Measurements from ENCODE around the gene IRF5.

Gene IRF5

DNA sequence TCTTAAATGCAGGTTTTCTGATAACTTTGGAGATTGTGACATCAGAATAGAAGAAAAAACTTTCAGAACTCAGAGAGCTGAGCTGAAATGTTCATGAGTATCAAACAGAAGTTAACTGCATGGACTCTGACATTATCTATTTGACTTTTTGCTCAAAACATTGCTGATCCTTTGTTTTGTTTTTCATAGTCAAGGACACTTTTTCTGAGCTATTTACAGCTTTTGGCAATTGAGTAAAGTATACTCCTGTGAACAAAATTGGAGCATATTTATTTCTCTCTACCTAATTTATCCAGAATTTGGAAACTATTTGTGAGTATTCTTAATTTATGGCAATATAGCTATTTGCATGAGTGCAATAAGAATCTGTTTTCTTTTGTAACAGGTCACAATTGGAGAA, 38.3 kb upstream of the IRF5 start:
- in situ Hi-C loops (cut with HindIII; ENCODE audit: low sequenced_read_pairs): no loop called here
- TF ChIP-seq, protein P1, sequence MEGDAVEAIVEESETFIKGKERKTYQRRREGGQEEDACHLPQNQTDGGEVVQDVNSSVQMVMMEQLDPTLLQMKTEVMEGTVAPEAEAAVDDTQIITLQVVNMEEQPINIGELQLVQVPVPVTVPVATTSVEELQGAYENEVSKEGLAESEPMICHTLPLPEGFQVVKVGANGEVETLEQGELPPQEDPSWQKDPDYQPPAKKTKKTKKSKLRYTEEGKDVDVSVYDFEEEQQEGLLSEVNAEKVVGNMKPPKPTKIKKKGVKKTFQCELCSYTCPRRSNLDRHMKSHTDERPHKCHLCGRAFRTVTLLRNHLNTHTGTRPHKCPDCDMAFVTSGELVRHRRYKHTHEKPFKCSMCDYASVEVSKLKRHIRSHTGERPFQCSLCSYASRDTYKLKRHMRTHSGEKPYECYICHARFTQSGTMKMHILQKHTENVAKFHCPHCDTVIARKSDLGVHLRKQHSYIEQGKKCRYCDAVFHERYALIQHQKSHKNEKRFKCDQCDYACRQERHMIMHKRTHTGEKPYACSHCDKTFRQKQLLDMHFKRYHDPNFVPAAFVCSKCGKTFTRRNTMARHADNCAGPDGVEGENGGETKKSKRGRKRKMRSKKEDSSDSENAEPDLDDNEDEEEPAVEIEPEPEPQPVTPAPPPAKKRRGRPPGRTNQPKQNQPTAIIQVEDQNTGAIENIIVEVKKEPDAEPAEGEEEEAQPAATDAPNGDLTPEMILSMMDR (IDR thresholded peaks at IDR 0.05; ENCODE audit: low read depth, low read length, missing control alignments): no peak
- no peak overlapping the region for H3K4me3 ChIP-seq (ENCODE audit: low read depth, low read length)
- DNase-seq (ENCODE audit: low read depth): no peak

DNA sequence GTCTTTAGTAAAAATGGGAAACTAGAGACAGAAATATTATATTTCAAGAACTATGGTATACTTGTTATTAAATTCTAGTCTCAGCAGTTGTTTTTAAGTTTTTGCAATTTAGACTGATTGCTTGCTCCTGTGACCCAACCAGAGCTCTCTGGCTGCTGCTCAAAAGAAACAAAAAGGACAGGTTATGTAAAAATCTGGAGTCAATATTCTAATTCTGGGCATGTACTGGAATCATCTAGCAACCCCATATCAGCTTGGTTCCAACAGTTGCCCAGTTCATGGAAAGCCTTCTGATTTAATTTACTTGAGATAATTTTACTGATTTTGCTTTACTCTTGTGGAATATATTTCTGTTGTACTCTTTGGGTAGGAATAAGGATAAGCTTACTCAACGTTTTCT, 37.5 kb upstream of the IRF5 start:
- in situ Hi-C loops (cut with HindIII; ENCODE audit: low sequenced_read_pairs): no loop called here
- DNase-seq (ENCODE audit: low read depth): no peak
- no peak overlapping the region for H3K4me3 ChIP-seq (ENCODE audit: low read depth, low read length)
- TF ChIP-seq, protein P1 (IDR thresholded peaks at IDR 0.05; ENCODE audit: low read depth, low read length, missing control alignments): no peak

DNA sequence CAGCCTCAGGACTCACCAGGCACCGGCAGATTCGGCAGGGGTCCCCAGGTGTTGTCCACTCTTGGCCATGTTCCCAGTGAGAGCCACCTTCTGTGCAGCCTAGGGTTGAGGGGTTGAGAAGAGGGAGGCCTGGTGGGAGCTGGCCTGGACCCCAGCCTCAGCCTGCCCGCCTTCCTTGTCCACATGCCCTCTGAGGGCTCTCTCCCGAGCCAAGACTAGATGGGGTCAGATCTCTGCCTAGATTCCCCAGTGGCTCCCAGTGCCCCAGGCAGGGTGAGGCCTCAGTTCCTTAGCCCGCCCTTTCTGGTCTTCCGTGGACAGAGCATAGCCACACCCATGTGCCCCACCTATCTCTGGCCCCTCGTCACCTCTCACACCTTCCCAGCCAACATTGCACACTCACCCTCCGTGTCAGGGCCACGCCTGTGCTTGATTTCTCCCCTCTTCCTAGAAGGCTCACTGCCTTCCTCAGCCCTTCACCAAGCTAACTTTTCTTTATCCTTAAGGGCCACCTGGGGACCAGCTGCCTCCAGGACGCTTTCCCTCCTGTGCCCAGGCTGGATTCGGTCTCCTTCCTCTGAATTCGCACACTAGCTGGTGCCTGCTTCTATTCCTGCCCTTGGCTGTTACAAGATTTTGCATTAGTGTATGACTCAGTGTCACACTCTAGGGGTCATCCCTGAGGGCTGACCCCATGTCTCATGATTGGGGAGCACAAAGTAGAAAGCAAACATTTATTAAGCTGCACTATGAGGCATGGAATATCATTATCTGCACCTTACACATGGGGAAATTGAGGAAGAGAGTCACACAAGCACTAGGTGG, 34.8 kb upstream of the IRF5 start:
- no peak overlapping the region for H3K4me3 ChIP-seq (ENCODE audit: low read depth, low read length)
- in situ Hi-C loops (cut with HindIII; ENCODE audit: low sequenced_read_pairs): no loop called here
- no peak for DNase-seq (ENCODE audit: low read depth)
- TF ChIP-seq, protein P1 (IDR thresholded peaks at IDR 0.05; ENCODE audit: low read depth, low read length, missing control alignments): no peak

DNA sequence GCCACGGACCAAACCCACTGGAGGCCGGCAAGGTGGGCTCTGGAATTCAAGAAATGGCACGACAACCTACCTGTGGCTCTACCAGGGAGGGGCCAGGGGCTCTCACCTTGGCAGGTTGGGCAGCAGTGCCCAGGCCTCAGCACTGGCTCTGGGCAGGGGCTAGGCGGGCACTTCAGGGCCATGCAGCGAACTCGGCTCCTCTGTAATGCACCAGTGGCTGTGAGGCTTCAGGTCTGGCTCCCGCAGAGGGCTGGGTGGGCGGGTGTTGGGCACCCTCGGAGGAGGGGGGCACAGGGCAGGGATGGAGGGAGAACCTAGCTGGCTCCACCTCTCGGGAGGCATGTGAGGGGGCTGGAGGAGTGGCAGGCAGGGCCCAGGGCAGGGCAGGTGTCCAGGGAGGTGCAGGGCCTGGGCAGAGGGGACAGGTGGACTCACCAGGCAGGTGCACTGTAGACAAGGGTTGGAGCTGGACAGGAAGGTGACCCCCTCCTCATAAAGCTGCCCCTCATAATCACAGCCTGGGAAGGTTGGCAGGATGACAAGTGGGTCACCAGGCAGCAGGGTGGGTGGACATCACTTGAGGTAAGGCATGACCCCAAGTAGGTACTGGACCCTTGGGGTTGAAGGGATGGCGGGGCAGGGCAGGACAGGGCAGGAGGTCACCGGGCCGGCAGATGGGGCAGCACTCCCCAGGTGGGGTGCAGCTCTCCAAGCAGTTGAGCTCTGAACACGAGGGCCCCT, 33.9 kb upstream of the IRF5 start:
- no peak overlapping the region for H3K4me3 ChIP-seq (ENCODE audit: low read depth, low read length)
- TF ChIP-seq, protein P1 (IDR thresholded peaks at IDR 0.05; ENCODE audit: low read depth, low read length, missing control alignments): no peak
- in situ Hi-C loops (cut with HindIII; ENCODE audit: low sequenced_read_pairs): no loop called here
- no peak for DNase-seq (ENCODE audit: low read depth)

DNA sequence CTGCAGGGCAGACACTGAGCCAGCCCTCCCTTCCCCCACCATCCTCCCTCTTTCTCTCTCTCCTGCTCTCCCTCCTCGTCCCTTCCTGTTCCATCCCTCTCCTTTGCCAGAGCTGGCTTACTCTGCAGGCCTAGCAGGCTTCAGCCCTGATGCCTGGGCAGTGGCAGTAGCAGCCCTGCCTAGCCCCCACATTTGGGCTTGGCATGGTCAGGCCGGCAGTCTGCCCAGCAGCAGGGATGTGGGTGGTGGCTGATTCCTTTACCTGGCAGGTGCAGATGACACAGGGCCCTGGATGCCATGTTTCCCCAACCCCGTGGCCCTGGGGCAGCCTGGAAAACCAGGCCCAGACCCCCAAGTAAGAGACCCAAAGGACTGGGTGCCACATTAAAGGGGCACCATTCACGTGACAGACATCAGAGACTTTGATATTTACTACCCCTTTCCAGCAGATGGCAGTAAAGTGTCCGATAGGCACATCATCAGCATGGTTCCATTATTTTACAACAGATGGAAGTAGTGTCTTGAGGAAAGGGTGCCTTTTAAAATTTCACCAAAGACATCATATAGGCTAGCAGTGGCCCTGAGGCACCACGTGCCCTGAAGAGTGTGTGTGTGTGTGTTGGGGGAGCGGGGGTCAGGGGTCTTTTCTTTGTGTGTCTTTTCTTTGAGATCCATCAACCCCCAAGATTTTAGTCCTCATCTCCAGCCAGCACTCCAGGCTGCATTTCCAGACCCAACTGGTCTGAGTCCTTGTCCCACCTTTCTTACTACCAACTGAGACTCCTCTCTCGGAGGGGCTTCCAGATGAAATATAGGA, 33.1 kb upstream of the IRF5 start:
- TF ChIP-seq, protein P1 (IDR thresholded peaks at IDR 0.05; ENCODE audit: low read depth, low read length, missing control alignments): peak; percentile 59
- peak; percentile 28 for DNase-seq (ENCODE audit: low read depth)
- in situ Hi-C loops (cut with HindIII; ENCODE audit: low sequenced_read_pairs): no loop called here
- no peak overlapping the region for H3K4me3 ChIP-seq (ENCODE audit: low read depth, low read length)

All from astrocyte of the cerebellum (primary cell).